WTC11 (cell line): Measurements from ENCODE around the gene COL5A1. TPM values are rescaled to one million over a fixed set of nuclear protein-coding genes. Genes with fewer than 3 reads are reported as not detected.

ENCODE experiments used
- ATAC-seq: fragments of 200-7000 bp; cut with Tn5 transposase; 2 replicates; pipeline ENCODE4 v1.10.0; 2021; ENCODE audit warnings: mild to moderate bottlenecking, moderate library complexity
- CTCF ChIA-PET: fragments of 300-600 bp; sonication (Branson Sonifier 250); formaldehyde crosslinking; loops from one replicate; lab custom pipeline; 2021; ENCODE audit warnings: antibody characterized with exemption; lab: Charles Lee
- POLR2A ChIA-PET: fragments of 350-600 bp; sonication (Branson Sonifier 250); formaldehyde crosslinking; loops from one replicate; lab custom pipeline; 2021; ENCODE audit warnings: antibody characterized with exemption; lab: Charles Lee
- DNase-seq: peaks from one replicate; pipeline ENCODE4 v3.0.0; 2021; ENCODE audit warnings: low spot score
- H3K27ac Mint-ChIP-seq: 2 replicates; pipeline ENCODE4 v1.8.0; 2021; ENCODE audit warnings: mixed read lengths
- H3K27me3 Mint-ChIP-seq: 2 replicates; pipeline ENCODE4 v1.8.0; 2021; ENCODE audit warnings: low read depth, mild to moderate bottlenecking, moderate library complexity, mixed read lengths
- H3K36me3 Mint-ChIP-seq: 2 replicates; pipeline ENCODE4 v1.8.0; 2021; ENCODE audit warnings: mixed read lengths
- H3K4me1 Mint-ChIP-seq: 2 replicates; pipeline ENCODE4 v1.8.0; 2022; ENCODE audit warnings: mixed read lengths
- H3K4me3 Mint-ChIP-seq: 2 replicates; pipeline ENCODE4 v1.8.0; 2021; ENCODE audit warnings: mild to moderate bottlenecking, moderate library complexity, mixed read lengths
- H3K9me3 Mint-ChIP-seq: 2 replicates; pipeline ENCODE4 v1.8.0; 2021; ENCODE audit warnings: mixed read lengths
- FOXJ3 ChIP-seq: sonication (generic); formaldehyde crosslinking; IDR thresholded peaks from 2 replicates; pipeline ENCODE4 v1.9.0; 2021; ENCODE audit warnings: missing genetic modification reagents, mild to moderate bottlenecking, borderline replicate concordance
- JUN ChIP-seq: sonication (generic); formaldehyde crosslinking; IDR thresholded peaks from 2 replicates; pipeline ENCODE4 v1.8.0; 2023; ENCODE audit warnings: mild to moderate bottlenecking, missing genetic modification reagents
- KAT7 ChIP-seq: sonication (generic); formaldehyde crosslinking; IDR thresholded peaks from 2 replicates; pipeline ENCODE4 v1.8.1; 2023; ENCODE audit warnings: missing genetic modification reagents, mild to moderate bottlenecking, borderline replicate concordance
- MYBL2 ChIP-seq: sonication (generic); formaldehyde crosslinking; IDR thresholded peaks from 2 replicates; pipeline ENCODE4 v1.8.1; 2023; ENCODE audit warnings: mild to moderate bottlenecking, moderate library complexity, missing genetic modification reagents
- NFE2L1 ChIP-seq: sonication (generic); formaldehyde crosslinking; IDR thresholded peaks from 2 replicates; pipeline ENCODE4 v1.8.1; 2023; ENCODE audit warnings: missing genetic modification reagents
- NR2C2 ChIP-seq: sonication (generic); formaldehyde crosslinking; IDR thresholded peaks from 2 replicates; pipeline ENCODE4 v1.8.0; 2022; ENCODE audit warnings: mild to moderate bottlenecking, missing genetic modification reagents
- OVOL2 ChIP-seq: fragments of 250-450 bp; sonication (Bioruptor Pico); IDR thresholded peaks from 2 replicates; pipeline ENCODE4 v1.9.0; 2021; ENCODE audit warnings: mild to moderate bottlenecking, borderline replicate concordance
- RORB ChIP-seq: fragments of 250-450 bp; sonication (Bioruptor Pico); IDR thresholded peaks from 2 replicates; pipeline ENCODE4 v1.9.0; 2021; ENCODE audit warnings: mild to moderate bottlenecking
- total RNA-seq: library from RNA; stranded (reverse); gene quantifications from 3 replicates; pipeline ENCODE4 v1.2.3, GENCODE V29; 2021
- TF ChIP-seq, protein P1 (sequence below): sonication (generic); formaldehyde crosslinking; IDR thresholded peaks from 2 replicates; pipeline ENCODE4 v1.8.1; 2022; ENCODE audit warnings: missing genetic modification reagents, borderline replicate concordance
- TF ChIP-seq, protein P2 (sequence below): sonication (generic); formaldehyde crosslinking; conservative IDR thresholded peaks from 2 replicates; pipeline ENCODE4 v1.8.1; 2022; ENCODE audit warnings: mild to moderate bottlenecking, missing genetic modification reagents
- TF ChIP-seq, protein P3 (sequence below): fragments of 250-450 bp; sonication (Bioruptor Pico); conservative IDR thresholded peaks from 2 replicates; pipeline ENCODE4 v1.9.0; 2021; ENCODE audit warnings: mild to moderate bottlenecking
- TF ChIP-seq, protein P4 (sequence below): fragments of 250-450 bp; sonication (Bioruptor Pico); IDR thresholded peaks from 2 replicates; pipeline ENCODE4 v1.9.0; 2021; ENCODE audit warnings: mild to moderate bottlenecking
- TF ChIP-seq, protein P5 (sequence below): sonication (generic); formaldehyde crosslinking; IDR thresholded peaks from 2 replicates; pipeline ENCODE4 v1.8.0; 2023; ENCODE audit warnings: missing genetic modification reagents
- TF ChIP-seq, protein P6 (sequence below): sonication (generic); formaldehyde crosslinking; IDR thresholded peaks from 2 replicates; pipeline ENCODE4 v1.8.0; 2023; ENCODE audit warnings: missing genetic modification reagents, mild to moderate bottlenecking, borderline replicate concordance

The COL5A1 gene
- total RNA-seq, 1 experiment from 2014 or later: 13.5 TPM

DNA sequence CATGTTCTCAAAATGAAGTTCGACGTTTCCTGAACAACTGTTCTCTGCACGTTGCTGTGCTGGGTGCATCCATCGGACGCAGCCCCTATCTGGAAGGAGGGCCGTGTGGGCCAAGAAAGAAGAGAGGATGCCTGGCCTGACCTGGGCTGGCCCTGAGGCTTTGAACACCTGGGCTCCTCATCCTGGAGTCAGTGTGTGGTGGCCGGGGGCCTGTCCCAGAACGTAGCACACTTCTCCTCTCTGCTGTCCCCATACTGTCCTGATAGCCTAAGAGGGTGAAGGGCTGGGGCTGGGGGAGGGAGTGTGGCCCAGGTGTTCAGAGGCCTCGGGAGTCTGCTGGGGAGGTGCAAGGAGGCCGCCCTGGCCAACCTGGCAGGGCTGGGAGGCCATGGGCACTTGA lies 21.5 kb downstream of the COL5A1 start:
- no peak for DNase-seq
- no peak for ATAC-seq
- ChIA-PET CTCF (interaction anchor here (1.0 to 1.1 kb wide), 3 partner anchors 22 to 115 kb away, joined by 3 to 4 read pairs (median 3); no protein-coding TSS in a partner anchor), POLR2A (no interaction called here)
- peaks cover 6% of the 10 kb centered on the region for H3K4me1 Mint-ChIP-seq
- H3K9me3 Mint-ChIP-seq: peaks cover 11% of the 10 kb centered on the region
- H3K27me3 Mint-ChIP-seq: no peaks in the 10 kb centered on the region; the same call in 1 of the 2 replicates
- H3K36me3 Mint-ChIP-seq: peaks cover 16% of the 10 kb centered on the region
- H3K27ac Mint-ChIP-seq: no peak overlapping the region
- TF ChIP-seq KAT7 (CRISPR knock-in tag): no peak
- TF ChIP-seq OVOL2 (CRISPR knock-in tag): no peak
- TF ChIP-seq, protein P1, sequence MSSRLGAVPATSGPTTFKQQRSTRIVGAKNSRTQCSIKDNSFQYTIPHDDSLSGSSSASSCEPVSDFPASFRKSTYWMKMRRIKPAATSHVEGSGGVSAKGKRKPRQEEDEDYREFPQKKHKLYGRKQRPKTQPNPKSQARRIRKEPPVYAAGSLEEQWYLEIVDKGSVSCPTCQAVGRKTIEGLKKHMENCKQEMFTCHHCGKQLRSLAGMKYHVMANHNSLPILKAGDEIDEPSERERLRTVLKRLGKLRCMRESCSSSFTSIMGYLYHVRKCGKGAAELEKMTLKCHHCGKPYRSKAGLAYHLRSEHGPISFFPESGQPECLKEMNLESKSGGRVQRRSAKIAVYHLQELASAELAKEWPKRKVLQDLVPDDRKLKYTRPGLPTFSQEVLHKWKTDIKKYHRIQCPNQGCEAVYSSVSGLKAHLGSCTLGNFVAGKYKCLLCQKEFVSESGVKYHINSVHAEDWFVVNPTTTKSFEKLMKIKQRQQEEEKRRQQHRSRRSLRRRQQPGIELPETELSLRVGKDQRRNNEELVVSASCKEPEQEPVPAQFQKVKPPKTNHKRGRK: no peak
- TF ChIP-seq, protein P2, sequence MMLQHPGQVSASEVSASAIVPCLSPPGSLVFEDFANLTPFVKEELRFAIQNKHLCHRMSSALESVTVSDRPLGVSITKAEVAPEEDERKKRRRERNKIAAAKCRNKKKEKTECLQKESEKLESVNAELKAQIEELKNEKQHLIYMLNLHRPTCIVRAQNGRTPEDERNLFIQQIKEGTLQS (CRISPR knock-in tag): no peak
- TF ChIP-seq JUN (CRISPR knock-in tag): no peak
- no peak for TF ChIP-seq MYBL2 (CRISPR knock-in tag)
- TF ChIP-seq, protein P3, sequence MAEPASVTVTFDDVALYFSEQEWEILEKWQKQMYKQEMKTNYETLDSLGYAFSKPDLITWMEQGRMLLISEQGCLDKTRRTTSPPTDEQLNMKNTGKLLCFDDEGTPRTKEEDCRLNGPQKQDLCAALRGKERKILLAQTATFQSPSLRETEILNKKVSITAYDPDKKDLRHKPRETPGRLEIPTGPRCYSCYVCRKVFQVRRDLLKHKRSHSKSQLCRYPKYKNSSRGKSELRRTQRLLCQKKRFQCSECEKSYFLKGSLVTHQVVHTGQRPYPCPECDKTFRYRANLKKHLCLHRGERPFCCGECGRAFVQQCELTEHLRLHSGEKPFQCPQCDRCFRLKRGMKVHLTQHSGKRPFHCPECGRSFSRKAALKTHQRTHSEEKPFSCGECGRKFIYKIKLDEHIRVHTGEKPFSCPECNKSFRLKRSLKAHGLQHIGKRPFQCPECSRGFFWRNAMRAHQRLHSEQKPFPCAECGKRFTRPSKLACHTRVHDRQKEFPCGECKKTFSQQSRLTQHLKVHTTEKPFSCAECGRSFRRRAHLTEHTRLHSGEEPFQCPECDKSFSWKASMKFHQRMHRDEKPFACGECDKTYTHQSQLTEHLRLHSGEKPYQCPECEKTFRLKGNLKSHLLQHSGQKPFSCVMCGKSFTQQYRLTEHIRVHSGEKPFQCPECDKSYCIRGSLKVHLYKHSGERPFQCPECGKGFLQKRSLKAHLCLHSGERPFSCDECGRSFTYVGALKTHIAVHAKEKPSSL: no peak
- no peak for TF ChIP-seq NFE2L1 (CRISPR knock-in tag)
- TF ChIP-seq NR2C2 (CRISPR knock-in tag): no peak
- TF ChIP-seq, protein P4, sequence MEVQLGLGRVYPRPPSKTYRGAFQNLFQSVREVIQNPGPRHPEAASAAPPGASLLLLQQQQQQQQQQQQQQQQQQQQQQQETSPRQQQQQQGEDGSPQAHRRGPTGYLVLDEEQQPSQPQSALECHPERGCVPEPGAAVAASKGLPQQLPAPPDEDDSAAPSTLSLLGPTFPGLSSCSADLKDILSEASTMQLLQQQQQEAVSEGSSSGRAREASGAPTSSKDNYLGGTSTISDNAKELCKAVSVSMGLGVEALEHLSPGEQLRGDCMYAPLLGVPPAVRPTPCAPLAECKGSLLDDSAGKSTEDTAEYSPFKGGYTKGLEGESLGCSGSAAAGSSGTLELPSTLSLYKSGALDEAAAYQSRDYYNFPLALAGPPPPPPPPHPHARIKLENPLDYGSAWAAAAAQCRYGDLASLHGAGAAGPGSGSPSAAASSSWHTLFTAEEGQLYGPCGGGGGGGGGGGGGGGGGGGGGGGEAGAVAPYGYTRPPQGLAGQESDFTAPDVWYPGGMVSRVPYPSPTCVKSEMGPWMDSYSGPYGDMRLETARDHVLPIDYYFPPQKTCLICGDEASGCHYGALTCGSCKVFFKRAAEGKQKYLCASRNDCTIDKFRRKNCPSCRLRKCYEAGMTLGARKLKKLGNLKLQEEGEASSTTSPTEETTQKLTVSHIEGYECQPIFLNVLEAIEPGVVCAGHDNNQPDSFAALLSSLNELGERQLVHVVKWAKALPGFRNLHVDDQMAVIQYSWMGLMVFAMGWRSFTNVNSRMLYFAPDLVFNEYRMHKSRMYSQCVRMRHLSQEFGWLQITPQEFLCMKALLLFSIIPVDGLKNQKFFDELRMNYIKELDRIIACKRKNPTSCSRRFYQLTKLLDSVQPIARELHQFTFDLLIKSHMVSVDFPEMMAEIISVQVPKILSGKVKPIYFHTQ: no peak
- TF ChIP-seq, protein P5, sequence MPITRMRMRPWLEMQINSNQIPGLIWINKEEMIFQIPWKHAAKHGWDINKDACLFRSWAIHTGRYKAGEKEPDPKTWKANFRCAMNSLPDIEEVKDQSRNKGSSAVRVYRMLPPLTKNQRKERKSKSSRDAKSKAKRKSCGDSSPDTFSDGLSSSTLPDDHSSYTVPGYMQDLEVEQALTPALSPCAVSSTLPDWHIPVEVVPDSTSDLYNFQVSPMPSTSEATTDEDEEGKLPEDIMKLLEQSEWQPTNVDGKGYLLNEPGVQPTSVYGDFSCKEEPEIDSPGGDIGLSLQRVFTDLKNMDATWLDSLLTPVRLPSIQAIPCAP (CRISPR knock-in tag): no peak
- TF ChIP-seq RORB (CRISPR knock-in tag): no peak
- TF ChIP-seq, protein P6, sequence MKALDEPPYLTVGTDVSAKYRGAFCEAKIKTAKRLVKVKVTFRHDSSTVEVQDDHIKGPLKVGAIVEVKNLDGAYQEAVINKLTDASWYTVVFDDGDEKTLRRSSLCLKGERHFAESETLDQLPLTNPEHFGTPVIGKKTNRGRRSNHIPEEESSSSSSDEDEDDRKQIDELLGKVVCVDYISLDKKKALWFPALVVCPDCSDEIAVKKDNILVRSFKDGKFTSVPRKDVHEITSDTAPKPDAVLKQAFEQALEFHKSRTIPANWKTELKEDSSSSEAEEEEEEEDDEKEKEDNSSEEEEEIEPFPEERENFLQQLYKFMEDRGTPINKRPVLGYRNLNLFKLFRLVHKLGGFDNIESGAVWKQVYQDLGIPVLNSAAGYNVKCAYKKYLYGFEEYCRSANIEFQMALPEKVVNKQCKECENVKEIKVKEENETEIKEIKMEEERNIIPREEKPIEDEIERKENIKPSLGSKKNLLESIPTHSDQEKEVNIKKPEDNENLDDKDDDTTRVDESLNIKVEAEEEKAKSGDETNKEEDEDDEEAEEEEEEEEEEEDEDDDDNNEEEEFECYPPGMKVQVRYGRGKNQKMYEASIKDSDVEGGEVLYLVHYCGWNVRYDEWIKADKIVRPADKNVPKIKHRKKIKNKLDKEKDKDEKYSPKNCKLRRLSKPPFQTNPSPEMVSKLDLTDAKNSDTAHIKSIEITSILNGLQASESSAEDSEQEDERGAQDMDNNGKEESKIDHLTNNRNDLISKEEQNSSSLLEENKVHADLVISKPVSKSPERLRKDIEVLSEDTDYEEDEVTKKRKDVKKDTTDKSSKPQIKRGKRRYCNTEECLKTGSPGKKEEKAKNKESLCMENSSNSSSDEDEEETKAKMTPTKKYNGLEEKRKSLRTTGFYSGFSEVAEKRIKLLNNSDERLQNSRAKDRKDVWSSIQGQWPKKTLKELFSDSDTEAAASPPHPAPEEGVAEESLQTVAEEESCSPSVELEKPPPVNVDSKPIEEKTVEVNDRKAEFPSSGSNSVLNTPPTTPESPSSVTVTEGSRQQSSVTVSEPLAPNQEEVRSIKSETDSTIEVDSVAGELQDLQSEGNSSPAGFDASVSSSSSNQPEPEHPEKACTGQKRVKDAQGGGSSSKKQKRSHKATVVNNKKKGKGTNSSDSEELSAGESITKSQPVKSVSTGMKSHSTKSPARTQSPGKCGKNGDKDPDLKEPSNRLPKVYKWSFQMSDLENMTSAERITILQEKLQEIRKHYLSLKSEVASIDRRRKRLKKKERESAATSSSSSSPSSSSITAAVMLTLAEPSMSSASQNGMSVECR (CRISPR knock-in tag): no peak
- no peak for TF ChIP-seq FOXJ3 (CRISPR knock-in tag)
- TF ChIP-seq, all 79 proteins: peak for 0
- H3K4me3 Mint-ChIP-seq: no peak overlapping the region
